Loucy (cell line): Measurements from ENCODE around the gene GNG13.

ENCODE experiments used
- EZH2phosphoT487 ChIP-seq: fragments of 200-600 bp; IDR thresholded peaks from 2 replicates; pipeline ENCODE4 v1.6.1; 2018; ENCODE audit warnings: antibody characterized with exemption, mild to moderate bottlenecking, moderate library complexity, borderline replicate concordance
- TF ChIP-seq, protein P1 (sequence below): fragments of 200-600 bp; sonication (generic); conservative IDR thresholded peaks from 2 replicates; pipeline ENCODE4 v1.5.1; 2014; ENCODE audit warnings: mild to moderate bottlenecking, antibody characterized with exemption, low read length

DNA sequence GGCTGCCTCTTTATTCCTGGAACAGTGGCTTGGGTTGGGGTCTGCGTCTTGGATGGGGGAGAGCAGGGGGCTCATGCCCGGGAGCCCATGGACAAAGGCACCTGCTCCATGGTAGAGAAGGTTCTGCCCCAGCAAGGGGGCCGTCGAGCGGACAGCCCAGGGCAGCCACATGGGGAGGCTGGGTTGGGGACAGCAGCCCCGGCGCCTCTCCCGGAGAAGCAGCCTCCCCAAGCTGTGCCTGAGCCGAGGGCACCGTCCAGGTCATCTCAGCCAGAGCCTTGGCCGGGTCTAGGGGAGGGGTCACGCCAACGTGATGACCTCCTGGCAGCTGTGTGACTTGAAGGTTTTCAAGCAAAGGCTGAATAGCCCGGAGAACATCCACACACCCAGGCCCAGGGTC is 32.9 kb upstream of the GNG13 start:
- TF ChIP-seq, protein P1, sequence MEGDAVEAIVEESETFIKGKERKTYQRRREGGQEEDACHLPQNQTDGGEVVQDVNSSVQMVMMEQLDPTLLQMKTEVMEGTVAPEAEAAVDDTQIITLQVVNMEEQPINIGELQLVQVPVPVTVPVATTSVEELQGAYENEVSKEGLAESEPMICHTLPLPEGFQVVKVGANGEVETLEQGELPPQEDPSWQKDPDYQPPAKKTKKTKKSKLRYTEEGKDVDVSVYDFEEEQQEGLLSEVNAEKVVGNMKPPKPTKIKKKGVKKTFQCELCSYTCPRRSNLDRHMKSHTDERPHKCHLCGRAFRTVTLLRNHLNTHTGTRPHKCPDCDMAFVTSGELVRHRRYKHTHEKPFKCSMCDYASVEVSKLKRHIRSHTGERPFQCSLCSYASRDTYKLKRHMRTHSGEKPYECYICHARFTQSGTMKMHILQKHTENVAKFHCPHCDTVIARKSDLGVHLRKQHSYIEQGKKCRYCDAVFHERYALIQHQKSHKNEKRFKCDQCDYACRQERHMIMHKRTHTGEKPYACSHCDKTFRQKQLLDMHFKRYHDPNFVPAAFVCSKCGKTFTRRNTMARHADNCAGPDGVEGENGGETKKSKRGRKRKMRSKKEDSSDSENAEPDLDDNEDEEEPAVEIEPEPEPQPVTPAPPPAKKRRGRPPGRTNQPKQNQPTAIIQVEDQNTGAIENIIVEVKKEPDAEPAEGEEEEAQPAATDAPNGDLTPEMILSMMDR = no peak
- no peak for TF ChIP-seq EZH2phosphoT487
